HepG2 (cell line): ENCODE results near the gene FGFR2. TPM values are rescaled to one million over a fixed set of nuclear protein-coding genes. Genes with fewer than 3 reads are reported as not detected.

Source experiments
- NFE2 ChIP-seq: sonication (generic); formaldehyde crosslinking; IDR thresholded peaks from 2 replicates; pipeline ENCODE4 v1.4.0; 2020; ENCODE audit warnings: missing genetic modification reagents
- PPARG ChIP-seq: conservative IDR thresholded peaks from 2 replicates; pipeline ENCODE4 v1.6.1; 2016; ENCODE audit warnings: missing biosample characterization, missing genetic modification reagents
- polyA plus RNA-seq, 8 experiments: library from polyadenylated mRNA; depleted of rRNA in 3 of 8; stranded (reverse) in 7 of 8; unstranded in 1 of 8; fragments of >200 nt; fragmentation: Illumina TruSeq in 4 of 8; extraction: Trizol in 4 of 8; gene quantifications; 2 replicates each; pipeline versions ENCODE4 v1.2.1 to v1.2.3, GENCODE V29; 2011 to 2016; ENCODE audit warnings: low read depth in 4 of 8, missing spikeins in 1 of 8, mixed read lengths in 1 of 8; ENCODE audit not compliant: insufficient read depth in 1 of 8
- total RNA-seq, 5 experiments: library from RNA; depleted of rRNA; stranded (reverse); fragments of >200 nt; fragmentation: Illumina TruSeq; extraction: Trizol; gene quantifications; 2 replicates each; pipeline ENCODE4 v1.2.3, GENCODE V29; 2016; ENCODE audit warnings: low read depth in 1 of 5
- TF ChIP-seq, protein P1 (sequence below): sonication (generic); formaldehyde crosslinking; IDR thresholded peaks from 2 replicates; pipeline ENCODE4 v1.4.0; 2020; ENCODE audit warnings: missing genetic modification reagents
- TF ChIP-seq, protein P2 (sequence below), 2 experiments: sonication (generic) in 1 of 2; formaldehyde crosslinking in 1 of 2; IDR thresholded peaks; 2 replicates each; pipeline versions ENCODE4 v1.4.0 to v1.6.1; 2018 to 2020; ENCODE audit warnings: missing genetic modification reagents in 2 of 2, borderline replicate concordance in 1 of 2, low read depth in 1 of 2, mild to moderate bottlenecking in 1 of 2, missing biosample characterization in 1 of 2

The FGFR2 gene
- total and polyA plus RNA-seq, 2 of the 13 experiments (the other 11 are each of a cell fraction or from before 2014, with no cell fraction given) = 1.6 to 2.6 TPM

DNA sequence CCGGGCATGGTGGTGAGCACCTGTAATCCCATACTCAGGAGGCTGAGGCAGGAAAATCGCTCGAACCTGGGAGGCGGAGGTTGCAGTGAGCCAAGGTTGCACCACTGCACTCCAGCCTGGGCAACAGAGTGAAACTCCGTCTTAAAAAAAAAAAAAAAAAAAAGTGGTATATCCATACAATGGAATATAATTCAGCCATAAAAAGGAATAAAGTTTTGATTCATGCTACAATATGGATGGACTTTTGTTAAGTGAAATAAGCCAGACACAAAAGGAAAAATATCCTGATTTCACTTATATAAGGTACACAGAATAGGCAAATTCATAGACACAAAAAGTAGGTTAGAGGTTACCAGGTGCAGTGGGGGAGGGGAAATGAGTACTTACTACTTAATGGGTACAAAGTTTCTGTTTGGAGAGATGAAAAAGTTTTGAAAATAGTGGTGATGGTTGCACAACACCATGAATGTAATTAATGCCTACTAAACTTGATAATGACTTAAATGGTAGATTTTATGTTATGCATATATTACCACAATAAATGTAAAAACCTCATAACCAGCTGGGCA is 53.9 kb downstream of the FGFR2 start (continued):
- TF ChIP-seq, protein P1, sequence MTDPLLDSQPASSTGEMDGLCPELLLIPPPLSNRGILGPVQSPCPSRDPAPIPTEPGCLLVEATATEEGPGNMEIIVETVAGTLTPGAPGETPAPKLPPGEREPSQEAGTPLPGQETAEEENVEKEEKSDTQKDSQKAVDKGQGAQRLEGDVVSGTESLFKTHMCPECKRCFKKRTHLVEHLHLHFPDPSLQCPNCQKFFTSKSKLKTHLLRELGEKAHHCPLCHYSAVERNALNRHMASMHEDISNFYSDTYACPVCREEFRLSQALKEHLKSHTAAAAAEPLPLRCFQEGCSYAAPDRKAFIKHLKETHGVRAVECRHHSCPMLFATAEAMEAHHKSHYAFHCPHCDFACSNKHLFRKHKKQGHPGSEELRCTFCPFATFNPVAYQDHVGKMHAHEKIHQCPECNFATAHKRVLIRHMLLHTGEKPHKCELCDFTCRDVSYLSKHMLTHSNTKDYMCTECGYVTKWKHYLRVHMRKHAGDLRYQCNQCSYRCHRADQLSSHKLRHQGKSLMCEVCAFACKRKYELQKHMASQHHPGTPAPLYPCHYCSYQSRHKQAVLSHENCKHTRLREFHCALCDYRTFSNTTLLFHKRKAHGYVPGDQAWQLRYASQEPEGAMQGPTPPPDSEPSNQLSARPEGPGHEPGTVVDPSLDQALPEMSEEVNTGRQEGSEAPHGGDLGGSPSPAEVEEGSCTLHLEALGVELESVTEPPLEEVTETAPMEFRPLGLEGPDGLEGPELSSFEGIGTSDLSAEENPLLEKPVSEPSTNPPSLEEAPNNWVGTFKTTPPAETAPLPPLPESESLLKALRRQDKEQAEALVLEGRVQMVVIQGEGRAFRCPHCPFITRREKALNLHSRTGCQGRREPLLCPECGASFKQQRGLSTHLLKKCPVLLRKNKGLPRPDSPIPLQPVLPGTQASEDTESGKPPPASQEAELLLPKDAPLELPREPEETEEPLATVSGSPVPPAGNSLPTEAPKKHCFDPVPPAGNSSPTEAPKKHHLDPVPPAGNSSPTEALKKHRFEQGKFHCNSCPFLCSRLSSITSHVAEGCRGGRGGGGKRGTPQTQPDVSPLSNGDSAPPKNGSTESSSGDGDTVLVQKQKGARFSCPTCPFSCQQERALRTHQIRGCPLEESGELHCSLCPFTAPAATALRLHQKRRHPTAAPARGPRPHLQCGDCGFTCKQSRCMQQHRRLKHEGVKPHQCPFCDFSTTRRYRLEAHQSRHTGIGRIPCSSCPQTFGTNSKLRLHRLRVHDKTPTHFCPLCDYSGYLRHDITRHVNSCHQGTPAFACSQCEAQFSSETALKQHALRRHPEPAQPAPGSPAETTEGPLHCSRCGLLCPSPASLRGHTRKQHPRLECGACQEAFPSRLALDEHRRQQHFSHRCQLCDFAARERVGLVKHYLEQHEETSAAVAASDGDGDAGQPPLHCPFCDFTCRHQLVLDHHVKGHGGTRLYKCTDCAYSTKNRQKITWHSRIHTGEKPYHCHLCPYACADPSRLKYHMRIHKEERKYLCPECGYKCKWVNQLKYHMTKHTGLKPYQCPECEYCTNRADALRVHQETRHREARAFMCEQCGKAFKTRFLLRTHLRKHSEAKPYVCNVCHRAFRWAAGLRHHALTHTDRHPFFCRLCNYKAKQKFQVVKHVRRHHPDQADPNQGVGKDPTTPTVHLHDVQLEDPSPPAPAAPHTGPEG (CRISPR knock-in tag) = no peak
- TF ChIP-seq PPARG (CRISPR knock-in tag) (peak; percentile 85), NFE2 (CRISPR knock-in tag) (no peak)
- TF ChIP-seq, protein P2, sequence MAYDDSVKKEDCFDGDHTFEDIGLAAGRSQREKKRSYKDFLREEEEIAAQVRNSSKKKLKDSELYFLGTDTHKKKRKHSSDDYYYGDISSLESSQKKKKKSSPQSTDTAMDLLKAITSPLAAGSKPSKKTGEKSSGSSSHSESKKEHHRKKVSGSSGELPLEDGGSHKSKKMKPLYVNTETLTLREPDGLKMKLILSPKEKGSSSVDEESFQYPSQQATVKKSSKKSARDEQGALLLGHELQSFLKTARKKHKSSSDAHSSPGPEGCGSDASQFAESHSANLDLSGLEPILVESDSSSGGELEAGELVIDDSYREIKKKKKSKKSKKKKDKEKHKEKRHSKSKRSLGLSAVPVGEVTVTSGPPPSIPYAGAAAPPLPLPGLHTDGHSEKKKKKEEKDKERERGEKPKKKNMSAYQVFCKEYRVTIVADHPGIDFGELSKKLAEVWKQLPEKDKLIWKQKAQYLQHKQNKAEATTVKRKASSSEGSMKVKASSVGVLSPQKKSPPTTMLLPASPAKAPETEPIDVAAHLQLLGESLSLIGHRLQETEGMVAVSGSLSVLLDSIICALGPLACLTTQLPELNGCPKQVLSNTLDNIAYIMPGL (CRISPR knock-in tag; IDR thresholded peaks at IDR 0.05; ENCODE audit: borderline replicate concordance in 1 of 2, low read depth in 1 of 2) = no peak
